Spleen (tissue), 11 donors: ENCODE results near the gene SLC1A5. TPM values are rescaled to one million over a fixed set of nuclear protein-coding genes. Genes with fewer than 3 reads are reported as not detected.
A peak's percentile ranks its signal among the peaks of the same experiment; 100 is the strongest.

Experiments used
- DNase-seq: peaks from one replicate; pipeline ENCODE4 v3.0.0-alpha.2; 2020
- H3K27ac ChIP-seq, 8 donors: fragments of 200-600 bp; sonication (generic) in 7 of 8; 1 replicate in 4 of 8; 2 replicates in 4 of 8; pipeline versions ENCODE4 v1.5.0 to v1.8.0; 2016 to 2021; ENCODE audit warnings: inconsistent platforms in 4 of 8, mild to moderate bottlenecking in 4 of 8, moderate library complexity in 1 of 8
- H3K27me3 ChIP-seq, 7 donors: fragments of 200-600 bp; sonication (generic) in 6 of 7; replicated peaks in 1 of 7; 1 replicate in 4 of 7; 2 replicates in 3 of 7; pipeline versions ENCODE4 v1.5.0 to v1.8.0; 2016 to 2021; ENCODE audit warnings: inconsistent platforms in 3 of 7, mild to moderate bottlenecking in 1 of 7
- H3K36me3 ChIP-seq, 6 donors: fragments of 200-600 bp; sonication (generic) in 5 of 6; 1 replicate in 4 of 6; 2 replicates in 2 of 6; pipeline versions ENCODE4 v1.5.0 to v1.8.0; 2016 to 2021; ENCODE audit warnings: inconsistent platforms in 2 of 6
- H3K4me1 ChIP-seq, 6 donors: fragments of 200-600 bp; sonication (generic) in 5 of 6; 1 replicate in 3 of 6; 2 replicates in 3 of 6; pipeline versions ENCODE4 v1.5.0 to v1.8.0; 2016 to 2021; ENCODE audit warnings: inconsistent platforms in 3 of 6
- H3K4me3 ChIP-seq, 8 donors: fragments of 200-600 bp; sonication (generic) in 7 of 8; 1 replicate in 4 of 8; 2 replicates in 4 of 8; pipeline versions ENCODE4 v1.5.0 to v1.8.0; 2016 to 2021; ENCODE audit warnings: inconsistent platforms in 4 of 8, mild to moderate bottlenecking in 4 of 8, moderate library complexity in 2 of 8
- H3K9me3 ChIP-seq, 8 donors: fragments of 200-600 bp; sonication (generic) in 7 of 8; 1 replicate in 4 of 8; 2 replicates in 4 of 8; pipeline versions ENCODE4 v1.5.0 to v1.8.0; 2016 to 2021; ENCODE audit warnings: inconsistent platforms in 4 of 8
- POLR2A ChIP-seq, 3 donors: fragments of 450-650 bp; IDR thresholded peaks; one replicate each; pipeline ENCODE4 v1.5.1; 2017; ENCODE audit warnings: antibody characterized with exemption in 3 of 3, mild to moderate bottlenecking in 1 of 3
- POLR2AphosphoS5 ChIP-seq, 3 donors: sonication (generic); formaldehyde crosslinking; IDR thresholded peaks; one replicate each; pipeline ENCODE4 v1.5.1; 2017; ENCODE audit warnings: antibody characterized with exemption in 3 of 3
- whole genome bisulfite sequencing, 5 donors: extraction: QIAGEN DNeasy Blood & Tissue Kit in 3 of 5; methylation state at CpG; one replicate each; pipeline versions ENCODE4 v1.1.5 to v1.1.7; 2013 to 2018; 5-methylcytosine and 5-hydroxymethylcytosine counted together
- intact Hi-C: fragments of 100-400 bp; cut with DNase I; formaldehyde crosslinking; loops from one replicate; pipeline ENCODE4 v1.15.0; 2023; ENCODE audit warnings: low total_unique reads
- polyA plus RNA-seq, 3 donors: library from polyadenylated mRNA; stranded (reverse); fragments of 200-250 nt; gene quantifications; one replicate each; pipeline ENCODE4 v1.2.1, GENCODE V29; 2013
- total RNA-seq, 7 donors: library from RNA; depleted of rRNA in 3 of 7; stranded (reverse); fragments of >200 nt in 3 of 7; fragmentation: NEBNext Ultra II Directional in 4 of 7; extraction: Animal tissue kit (Norgen Biotek cat#: 25700) in 4 of 7; gene quantifications; one replicate each; pipeline versions ENCODE4 v1.1.0 to v1.2.1, GENCODE V29; 2016 to 2021
- TF ChIP-seq, protein P1 (sequence below), 11 experiments: fragments of 200-600 bp in 7 of 11; fragments of 450-650 bp in 4 of 11; sonication (generic) in 4 of 11; IDR thresholded peaks in 8 of 11; conservative IDR thresholded peaks in 3 of 11; 1 replicate in 7 of 11; 2 replicates in 4 of 11; pipeline versions ENCODE4 v1.4.0 to v1.8.0; 2016 to 2021; ENCODE audit warnings: antibody characterized with exemption in 11 of 11, inconsistent platforms in 4 of 11, mild to moderate bottlenecking in 1 of 11
- donor health status: healthy with polysubstance abuse.
- donor health status: DM: no; HTN: no; CAD: no; lungs with moderate emphysema.
- donor health status: DM: no; HTN: no; CAD: no.
- donor health status: Bipolar disorder and iron deficiency.
- donor health status: healthy.
- donor health status: DM: no; HTN: no; CAD: no.
- donor health status: DM: yes; HTN: yes; CAD: no.

Gene SLC1A5
- total and polyA plus RNA-seq, 10 donors, result 13.2 to 62.8 (median 48.0) TPM

DNA sequence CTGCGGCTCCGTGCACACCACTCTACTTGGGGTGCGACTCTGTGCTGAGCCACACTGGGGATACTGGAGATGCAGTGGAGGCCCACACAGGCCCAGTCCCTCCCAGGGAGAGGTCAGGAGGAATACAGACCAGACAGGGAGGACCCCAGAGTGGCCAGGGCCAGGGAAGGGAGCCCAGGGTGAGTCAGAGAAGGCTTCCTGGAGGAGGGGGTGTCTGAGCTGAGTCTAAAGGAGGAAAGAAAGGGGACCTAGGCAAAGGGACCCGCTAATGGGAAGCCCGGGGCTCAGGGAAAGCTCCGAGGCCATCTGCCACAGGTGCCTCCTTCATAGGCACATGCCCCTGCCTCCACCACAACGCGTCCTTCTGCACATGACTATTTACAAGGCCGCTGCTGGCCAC, 58.2 kb downstream of the SLC1A5 start:
- Histone ChIP-seq H3K4me3 (no peak overlapping the region), H3K4me1 (peaks cover 38 to 100% (median 89%) of the 10 kb centered on the region in 6 donors), H3K36me3 (peaks cover 0 to 100% (median 82%) of the 10 kb centered on the region in 6 donors), H3K27me3 (no peaks in the 10 kb centered on the region), H3K27ac (peak overlapping the region in 5 of 8 donors; percentile 37 to 93 (median 86)), H3K9me3 (no peaks in the 10 kb centered on the region)
- intact Hi-C loops, result no loop called here
- DNase-seq, result peak; percentile 72
- no peak for TF ChIP-seq POLR2A (IDR thresholded peaks at IDR 0.05)
- TF ChIP-seq POLR2AphosphoS5 (IDR thresholded peaks at IDR 0.05), result peak in 1 of 3 donors; percentile 26
- TF ChIP-seq, protein P1, sequence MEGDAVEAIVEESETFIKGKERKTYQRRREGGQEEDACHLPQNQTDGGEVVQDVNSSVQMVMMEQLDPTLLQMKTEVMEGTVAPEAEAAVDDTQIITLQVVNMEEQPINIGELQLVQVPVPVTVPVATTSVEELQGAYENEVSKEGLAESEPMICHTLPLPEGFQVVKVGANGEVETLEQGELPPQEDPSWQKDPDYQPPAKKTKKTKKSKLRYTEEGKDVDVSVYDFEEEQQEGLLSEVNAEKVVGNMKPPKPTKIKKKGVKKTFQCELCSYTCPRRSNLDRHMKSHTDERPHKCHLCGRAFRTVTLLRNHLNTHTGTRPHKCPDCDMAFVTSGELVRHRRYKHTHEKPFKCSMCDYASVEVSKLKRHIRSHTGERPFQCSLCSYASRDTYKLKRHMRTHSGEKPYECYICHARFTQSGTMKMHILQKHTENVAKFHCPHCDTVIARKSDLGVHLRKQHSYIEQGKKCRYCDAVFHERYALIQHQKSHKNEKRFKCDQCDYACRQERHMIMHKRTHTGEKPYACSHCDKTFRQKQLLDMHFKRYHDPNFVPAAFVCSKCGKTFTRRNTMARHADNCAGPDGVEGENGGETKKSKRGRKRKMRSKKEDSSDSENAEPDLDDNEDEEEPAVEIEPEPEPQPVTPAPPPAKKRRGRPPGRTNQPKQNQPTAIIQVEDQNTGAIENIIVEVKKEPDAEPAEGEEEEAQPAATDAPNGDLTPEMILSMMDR (IDR thresholded peaks at IDR 0.05 in 8 of 11, conservative IDR thresholded peaks at IDR 0.05 in 3 of 11), result no peak
- 81 to 89% (median 83%) methylated on average over 6 to 9 of the region's 9 CpGs for whole genome bisulfite sequencing, 5 donors

DNA sequence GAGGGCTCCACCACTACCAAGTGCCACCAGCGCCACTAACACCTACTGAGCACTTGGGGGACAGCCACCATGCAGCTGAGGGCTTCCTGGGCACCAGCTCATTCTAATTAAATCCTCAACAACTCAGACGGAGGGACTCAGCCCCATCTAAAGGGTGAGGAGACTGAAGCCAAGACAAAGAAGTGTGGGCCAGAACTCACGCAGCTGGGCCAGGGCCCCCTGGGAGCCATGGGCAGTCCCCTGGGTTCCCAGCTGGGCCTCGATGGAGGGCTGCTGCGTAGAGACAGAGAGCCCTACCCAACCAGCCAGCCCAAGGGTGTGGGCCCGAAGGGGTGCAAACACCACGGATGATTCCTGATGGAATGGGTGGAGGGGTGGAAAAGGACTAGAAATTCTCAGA, 58.7 kb downstream of the SLC1A5 start:
- Histone ChIP-seq H3K4me3 (no peak overlapping the region), H3K9me3 (no peaks in the 10 kb centered on the region), H3K27me3 (no peaks in the 10 kb centered on the region), H3K4me1 (peaks cover 38 to 100% (median 88%) of the 10 kb centered on the region in 6 donors), H3K27ac (peak overlapping the region in 5 of 8 donors; percentile 64 to 93 (median 86)), H3K36me3 (peaks cover 0 to 100% (median 82%) of the 10 kb centered on the region in 6 donors)
- intact Hi-C loops, result loop anchor here (2.0 kb wide), 1 partner anchor 25 kb away; no protein-coding TSS in a partner anchor
- WGBS, 5 donors, result 74 to 86% (median 78%) methylated on average over 7 of the region's 7 CpGs
- no peak for TF ChIP-seq POLR2AphosphoS5 (IDR thresholded peaks at IDR 0.05)
- TF ChIP-seq, protein P1 (IDR thresholded peaks at IDR 0.05 in 8 of 11, conservative IDR thresholded peaks at IDR 0.05 in 3 of 11), result peak in 1 of 11 experiments; percentile 7
- DNase-seq, result no peak

DNA sequence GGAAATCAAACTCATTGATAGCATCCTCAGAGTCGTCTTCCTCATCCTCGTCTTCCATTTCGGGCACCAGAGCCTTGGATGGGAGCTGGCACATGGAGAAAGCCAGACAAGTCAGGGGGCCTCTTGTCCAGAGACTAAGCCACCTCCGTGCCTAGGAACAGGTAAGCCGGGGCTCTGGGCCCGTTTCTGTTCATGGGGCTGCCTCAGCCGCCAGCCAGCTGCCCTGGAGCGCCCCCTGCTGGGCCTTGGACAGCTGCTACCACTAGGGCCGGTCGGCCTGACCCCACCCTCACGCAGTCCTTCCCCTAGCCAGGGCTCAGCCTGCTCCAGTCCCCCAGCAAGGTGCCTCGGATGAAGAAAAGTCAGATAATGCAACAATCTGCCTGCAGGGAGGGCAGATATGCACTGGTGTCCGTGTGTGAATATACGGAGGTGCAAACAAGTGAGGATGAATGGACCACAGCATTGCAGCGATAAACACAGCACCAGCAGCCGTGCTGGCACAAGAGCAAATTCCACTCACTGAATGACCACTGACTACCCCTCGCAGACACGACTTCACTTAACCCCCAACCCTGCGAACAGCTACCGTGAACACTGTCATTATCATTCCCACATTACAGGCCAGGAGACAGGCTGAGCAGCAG, 59.6 kb downstream of the SLC1A5 start:
- H3K36me3 ChIP-seq, result peaks cover 0 to 100% (median 85%) of the 10 kb centered on the region in 6 donors
- peak overlapping the region in 7 of 8 donors; percentile 48 to 93 (median 73) for H3K27ac ChIP-seq
- peak; percentile 97 for DNase-seq
- 31 to 42% (median 38%) methylated on average over 19 to 20 of the region's 20 CpGs for whole genome bisulfite sequencing, 5 donors
- peak overlapping the region in 2 of 8 donors; percentile 33 to 57 for H3K4me3 ChIP-seq
- no peaks in the 10 kb centered on the region for H3K27me3 ChIP-seq
- peaks cover 38 to 100% (median 83%) of the 10 kb centered on the region in 6 donors for H3K4me1 ChIP-seq
- H3K9me3 ChIP-seq, result no peaks in the 10 kb centered on the region
- TF ChIP-seq POLR2A (IDR thresholded peaks at IDR 0.05) (no peak), POLR2AphosphoS5 (IDR thresholded peaks at IDR 0.05) (peak in 1 of 3 donors; percentile 80)
- TF ChIP-seq, protein P1 (IDR thresholded peaks at IDR 0.05 in 8 of 11, conservative IDR thresholded peaks at IDR 0.05 in 3 of 11), result peak; percentile 92 to 99 (median 98)
- intact Hi-C loops, result loop anchor here (2.0 kb wide), 1 partner anchor 24 kb away; no protein-coding TSS in a partner anchor

DNA sequence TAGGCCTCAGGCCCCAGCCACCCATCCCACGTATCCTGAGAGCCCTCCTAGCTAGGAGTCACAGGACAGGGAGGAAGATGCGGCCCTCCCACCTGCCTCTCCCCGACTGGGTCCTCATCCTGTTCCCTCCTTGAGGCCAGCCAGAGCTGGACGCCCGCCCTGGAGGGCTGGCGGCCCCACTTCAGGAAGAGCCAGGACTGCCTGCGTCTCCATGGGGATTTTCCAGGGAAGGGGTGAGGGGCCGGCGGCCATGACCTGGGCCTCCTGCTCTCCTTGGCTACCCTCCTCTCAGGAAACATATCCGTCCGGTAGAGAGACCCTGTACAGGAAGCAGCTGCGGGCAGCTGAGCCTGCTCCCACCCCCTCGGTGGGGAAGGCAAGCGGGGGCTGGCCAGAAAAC, 60.2 kb downstream of the SLC1A5 start:
- Histone ChIP-seq H3K4me1 (peaks cover 43 to 100% (median 86%) of the 10 kb centered on the region in 6 donors), H3K27ac (peak overlapping the region; percentile 32 to 93 (median 67)), H3K9me3 (no peaks in the 10 kb centered on the region), H3K27me3 (no peaks in the 10 kb centered on the region), H3K4me3 (peak overlapping the region in 3 of 8 donors; percentile 3 to 57 (median 33)), H3K36me3 (peaks cover 0 to 100% (median 88%) of the 10 kb centered on the region in 6 donors)
- intact Hi-C loops, result loop anchor here (2.0 kb wide), 1 partner anchor 23 kb away; no protein-coding TSS in a partner anchor
- WGBS, 5 donors, result 40 to 54% (median 52%) methylated on average over 8 to 14 of the region's 14 CpGs
- TF ChIP-seq POLR2A (IDR thresholded peaks at IDR 0.05) (peak in 1 of 3 donors; percentile 14), POLR2AphosphoS5 (IDR thresholded peaks at IDR 0.05) (peak; percentile 50 to 84 (median 69))
- TF ChIP-seq, protein P1 (IDR thresholded peaks at IDR 0.05 in 8 of 11, conservative IDR thresholded peaks at IDR 0.05 in 3 of 11), result no peak
- peak; percentile 79 for DNase-seq
